ENCODE results near the gene ORC4.

ORC4 gene

DNA sequence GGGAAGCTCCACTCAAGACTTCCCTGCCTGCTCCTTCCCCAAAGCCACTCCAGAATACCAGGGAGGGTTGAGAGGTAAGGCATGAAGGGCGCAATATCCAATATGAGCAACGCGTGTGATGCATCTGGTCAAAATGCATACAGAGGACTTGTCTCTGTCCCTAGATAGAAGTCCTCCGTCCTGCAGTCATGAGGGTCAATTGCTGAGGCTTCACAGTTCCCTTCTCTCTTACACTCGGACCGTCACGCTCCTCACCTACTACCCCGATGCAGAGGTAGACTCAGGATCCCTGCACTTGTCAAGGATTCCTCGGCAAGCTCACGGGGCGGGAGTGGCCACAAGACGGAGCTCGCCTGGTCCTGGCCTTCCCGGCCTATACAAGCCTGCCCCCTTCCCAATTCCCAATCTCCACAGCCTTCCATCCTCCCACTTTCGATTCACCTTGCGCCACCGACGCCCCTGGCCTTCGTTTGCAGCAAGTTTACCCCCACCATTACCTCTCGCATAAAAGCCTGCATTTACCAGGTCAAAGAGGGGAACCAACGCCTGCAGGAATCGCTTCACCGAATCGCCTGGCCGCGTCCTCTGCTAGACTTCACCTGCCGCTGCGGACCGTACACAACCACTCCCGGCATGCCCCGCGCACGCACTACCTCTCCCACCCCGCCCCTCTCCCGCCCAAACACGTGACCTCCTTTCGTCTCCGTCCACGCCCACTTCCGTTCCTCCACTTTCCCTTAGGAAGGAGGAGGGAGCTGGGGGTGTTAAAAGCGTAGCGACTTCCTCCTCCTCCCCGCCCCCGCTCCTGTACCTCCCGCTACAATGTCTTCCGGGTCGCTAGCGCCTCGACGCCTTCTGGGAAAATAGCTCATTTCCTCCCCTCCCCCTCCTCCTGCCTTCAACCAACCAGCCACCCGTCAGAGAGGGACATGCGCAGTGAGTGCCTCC is at the start of gene ORC4:
ORC4 (minus strand) TSS at position 627 of the 948 bp plus-strand sequence. CDS start 44,779 bp downstream, outside the sequence.
- H3K4me3 Mint-ChIP-seq, result peak within 1 kb of the TSS; percentile 99
- H3K27ac Mint-ChIP-seq, result peak within 1 kb of the TSS; percentile 99
- ATAC-seq, result peak; percentile 93
- peaks cover 17% of the 10 kb centered on the region for H3K36me3 Mint-ChIP-seq
- no peaks in the 10 kb centered on the region for H3K9me3 Mint-ChIP-seq
- peak; percentile 79 to 96 for DNase-seq (ENCODE audit: low spot score in 2 of 2)
- peaks cover 38% of the 10 kb centered on the region for H3K4me1 Mint-ChIP-seq

- ATAC-seq (no peak), DNase-seq (ENCODE audit: low spot score in 2 of 2) (no peak)
- no peaks in the 10 kb centered on the region for H3K36me3 Mint-ChIP-seq
- peaks cover 6% of the 10 kb centered on the region for H3K4me1 Mint-ChIP-seq
- no peak overlapping the region for H3K27ac Mint-ChIP-seq
- no peaks in the 10 kb centered on the region for H3K9me3 Mint-ChIP-seq
- no peak overlapping the region for H3K4me3 Mint-ChIP-seq
Measured at GRCh38 chr2:148067801-148068200, 47.3 kb upstream of the ORC4 start.

DNA sequence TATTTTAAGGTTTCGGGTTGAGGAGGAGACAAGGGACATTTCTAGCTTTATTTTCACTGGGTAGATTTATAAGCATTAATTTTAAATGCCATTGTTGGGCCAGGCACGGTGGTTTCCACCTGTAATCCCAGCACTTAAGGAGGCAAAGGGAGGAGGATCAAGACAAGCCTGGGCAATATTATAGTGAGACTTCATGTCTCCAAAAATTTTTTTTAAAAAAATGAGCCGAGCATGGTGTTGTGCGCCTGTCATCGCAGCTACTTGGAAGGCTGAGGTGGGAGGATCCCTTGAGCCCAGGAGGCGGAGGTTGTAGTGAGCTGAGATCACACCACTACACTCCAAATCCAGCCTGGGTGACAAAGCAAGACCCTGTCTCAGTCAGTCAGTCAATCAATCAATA is 45.4 kb upstream of the ORC4 start:
- ATAC-seq, result no peak
- DNase-seq (ENCODE audit: low spot score in 2 of 2), result no peak
- no peak overlapping the region for H3K27ac Mint-ChIP-seq
- H3K36me3 Mint-ChIP-seq, result no peaks in the 10 kb centered on the region
- peaks cover 6% of the 10 kb centered on the region for H3K4me1 Mint-ChIP-seq
- no peak overlapping the region for H3K4me3 Mint-ChIP-seq
- H3K9me3 Mint-ChIP-seq, result no peaks in the 10 kb centered on the region

DNA sequence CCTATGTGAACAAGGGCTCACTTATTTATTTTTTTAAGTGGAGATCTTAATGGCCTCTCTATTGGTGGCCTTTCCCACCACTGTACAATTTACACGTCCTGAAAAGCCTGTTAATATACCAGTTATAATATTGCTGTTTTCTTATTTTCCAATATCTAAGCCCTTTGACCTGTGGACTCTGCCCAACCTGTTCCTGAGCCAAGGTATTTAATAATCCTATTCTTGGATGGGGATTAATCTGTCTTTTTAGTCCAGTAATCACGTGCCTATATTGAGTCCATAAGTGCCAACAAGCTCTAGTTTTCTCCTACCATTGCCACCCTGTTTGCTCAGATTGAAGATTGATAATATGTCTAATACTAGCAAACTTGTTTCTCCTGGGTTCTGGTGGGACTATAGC is 43.1 kb upstream of the ORC4 start:
- no peak overlapping the region for H3K4me3 Mint-ChIP-seq
- no peak for ATAC-seq
- DNase-seq (ENCODE audit: low spot score in 2 of 2), result no peak
- H3K27ac Mint-ChIP-seq, result no peak overlapping the region
- no peaks in the 10 kb centered on the region for H3K9me3 Mint-ChIP-seq
- no peaks in the 10 kb centered on the region for H3K4me1 Mint-ChIP-seq
- H3K36me3 Mint-ChIP-seq, result no peaks in the 10 kb centered on the region

DNA sequence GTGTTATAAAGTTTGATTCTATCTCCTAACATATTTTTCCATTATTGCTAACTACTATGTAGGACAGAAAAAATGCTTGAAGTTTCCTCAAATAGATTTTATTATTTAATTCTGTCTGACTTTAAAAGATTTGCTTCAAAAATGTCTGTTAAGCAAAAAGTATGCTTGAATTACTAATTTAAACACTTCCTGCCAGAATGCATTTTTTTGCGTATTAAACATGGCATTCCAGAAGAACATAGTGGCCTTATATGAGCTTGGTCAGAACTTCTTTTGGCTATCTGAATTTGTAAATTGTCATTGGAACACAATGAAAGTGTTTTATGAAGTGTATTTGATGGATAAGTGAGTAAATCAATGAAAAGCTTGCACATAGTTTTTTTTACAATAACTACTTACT is 38.1 kb upstream of the ORC4 start:
- no peaks in the 10 kb centered on the region for H3K9me3 Mint-ChIP-seq
- H3K27ac Mint-ChIP-seq, result no peak overlapping the region
- H3K4me1 Mint-ChIP-seq, result no peaks in the 10 kb centered on the region
- H3K36me3 Mint-ChIP-seq, result peaks cover 15% of the 10 kb centered on the region
- ATAC-seq (no peak), DNase-seq (ENCODE audit: low spot score in 2 of 2) (no peak)
- no peak overlapping the region for H3K4me3 Mint-ChIP-seq

GRCh38 chr2:148052687-148053086 is 32.1 kb upstream of the ORC4 start:
- peaks cover 15% of the 10 kb centered on the region for H3K36me3 Mint-ChIP-seq
- DNase-seq (ENCODE audit: low spot score in 2 of 2) (no peak), ATAC-seq (no peak)
- peaks cover 21% of the 10 kb centered on the region for H3K4me1 Mint-ChIP-seq
- no peak overlapping the region for H3K27ac Mint-ChIP-seq
- peaks cover 2% of the 10 kb centered on the region for H3K9me3 Mint-ChIP-seq
- no peak overlapping the region for H3K4me3 Mint-ChIP-seq

DNA sequence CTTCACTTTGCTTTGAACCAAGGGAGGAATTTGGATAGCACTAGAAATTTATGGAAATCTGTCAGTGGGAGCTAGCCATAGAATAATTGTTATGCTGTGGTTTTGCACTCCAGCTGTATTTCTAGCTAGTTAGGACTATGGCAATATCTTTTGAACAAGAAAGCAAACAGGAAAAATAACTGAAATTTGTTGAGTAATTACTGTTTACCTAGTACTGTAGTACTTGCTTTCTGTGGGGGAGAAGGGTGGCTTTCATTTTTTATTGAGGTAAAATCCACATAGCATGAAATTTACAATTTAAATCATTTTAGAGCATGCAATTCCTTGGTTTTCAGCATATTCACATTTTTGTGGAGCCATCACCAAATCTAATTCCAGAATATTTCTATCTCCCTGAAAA is 28.7 kb upstream of the ORC4 start:
- Mint-ChIP-seq H3K4me1 (peaks cover 34% of the 10 kb centered on the region), H3K36me3 (peaks cover 1% of the 10 kb centered on the region), H3K4me3 (no peak overlapping the region), H3K9me3 (peaks cover 2% of the 10 kb centered on the region), H3K27ac (no peak overlapping the region)
- no peak for ATAC-seq
- no peak for DNase-seq (ENCODE audit: low spot score in 2 of 2)

GRCh38 chr2:148048475-148049221 is 28.1 kb upstream of the ORC4 start:
- Mint-ChIP-seq H3K27ac (no peak overlapping the region), H3K9me3 (peaks cover 2% of the 10 kb centered on the region), H3K36me3 (no peaks in the 10 kb centered on the region), H3K4me3 (no peak overlapping the region), H3K4me1 (peaks cover 34% of the 10 kb centered on the region)
- DNase-seq (ENCODE audit: low spot score in 2 of 2), result peak in 1 of 2 donors; percentile 50
- ATAC-seq, result peak; percentile 93

DNA sequence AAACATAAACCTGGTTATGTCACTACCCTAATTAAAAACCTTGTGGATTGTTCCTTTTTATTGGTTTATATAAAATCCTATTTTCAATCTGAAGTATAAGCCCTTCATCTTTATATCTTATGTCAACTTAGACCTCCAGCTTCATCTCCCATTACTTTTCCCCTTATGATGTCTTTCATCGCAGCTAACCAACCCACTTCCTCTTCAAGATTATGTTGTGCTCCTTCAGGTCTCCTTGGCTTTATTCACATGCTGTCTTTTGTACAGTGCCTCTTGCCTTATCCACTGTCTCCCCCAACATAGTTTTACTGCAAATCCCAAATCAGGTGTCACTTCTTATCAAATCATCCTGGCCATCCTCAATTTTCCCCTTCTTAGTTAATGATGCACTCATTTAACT is 26.3 kb upstream of the ORC4 start:
- Mint-ChIP-seq H3K4me1 (peaks cover 33% of the 10 kb centered on the region), H3K4me3 (no peak overlapping the region), H3K36me3 (no peaks in the 10 kb centered on the region), H3K9me3 (no peaks in the 10 kb centered on the region), H3K27ac (no peak overlapping the region)
- ATAC-seq, result no peak
- DNase-seq (ENCODE audit: low spot score in 2 of 2), result no peak

DNA sequence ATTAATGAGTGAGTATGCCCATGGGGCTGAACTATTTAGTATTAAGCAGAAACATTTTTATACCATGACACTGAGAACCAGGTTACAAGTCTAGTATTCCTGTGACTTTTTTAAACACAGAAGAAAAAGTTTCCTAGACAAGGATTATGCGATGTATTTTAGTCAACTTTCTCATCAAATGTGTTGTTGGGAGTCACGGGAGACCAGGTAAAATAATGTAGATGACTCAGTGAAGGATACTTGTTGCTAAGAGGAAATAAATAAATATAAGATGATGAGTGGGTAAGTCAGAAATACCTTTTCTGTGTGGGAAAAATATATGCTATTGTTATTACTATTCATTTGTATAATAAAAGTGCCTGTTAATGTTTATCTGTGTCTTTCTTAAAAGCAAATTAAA is 23.8 kb upstream of the ORC4 start:
- Mint-ChIP-seq H3K4me1 (peaks cover 32% of the 10 kb centered on the region), H3K4me3 (no peak overlapping the region), H3K27ac (no peak overlapping the region), H3K9me3 (no peaks in the 10 kb centered on the region), H3K36me3 (no peaks in the 10 kb centered on the region)
- ATAC-seq (no peak), DNase-seq (ENCODE audit: low spot score in 2 of 2) (no peak)

DNA sequence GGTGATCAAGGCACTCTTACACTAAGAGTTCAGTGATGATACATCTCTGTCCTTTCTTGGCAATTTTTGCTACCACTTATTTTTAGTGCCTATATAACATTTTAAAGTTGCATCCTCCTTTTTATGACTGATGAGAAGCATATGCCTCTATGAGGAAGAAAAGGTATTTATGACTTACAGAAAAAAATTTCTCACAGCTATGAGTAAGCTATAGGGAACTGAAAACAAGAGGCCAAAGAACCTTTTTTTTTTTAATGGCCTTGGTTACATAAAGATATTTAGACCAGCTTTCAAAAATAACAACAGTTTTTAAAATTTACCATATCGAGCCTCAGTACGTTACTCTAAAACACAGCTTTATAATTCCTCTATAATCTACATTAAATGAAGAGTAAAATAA is 21.7 kb upstream of the ORC4 start:
- Mint-ChIP-seq H3K4me3 (no peak overlapping the region), H3K27ac (no peak overlapping the region), H3K9me3 (no peaks in the 10 kb centered on the region), H3K36me3 (no peaks in the 10 kb centered on the region), H3K4me1 (peaks cover 17% of the 10 kb centered on the region)
- DNase-seq (ENCODE audit: low spot score in 2 of 2) (no peak), ATAC-seq (no peak)

GRCh38 chr2:148039783-148040182 is 19.2 kb upstream of the ORC4 start:
- no peaks in the 10 kb centered on the region for H3K9me3 Mint-ChIP-seq

DNA sequence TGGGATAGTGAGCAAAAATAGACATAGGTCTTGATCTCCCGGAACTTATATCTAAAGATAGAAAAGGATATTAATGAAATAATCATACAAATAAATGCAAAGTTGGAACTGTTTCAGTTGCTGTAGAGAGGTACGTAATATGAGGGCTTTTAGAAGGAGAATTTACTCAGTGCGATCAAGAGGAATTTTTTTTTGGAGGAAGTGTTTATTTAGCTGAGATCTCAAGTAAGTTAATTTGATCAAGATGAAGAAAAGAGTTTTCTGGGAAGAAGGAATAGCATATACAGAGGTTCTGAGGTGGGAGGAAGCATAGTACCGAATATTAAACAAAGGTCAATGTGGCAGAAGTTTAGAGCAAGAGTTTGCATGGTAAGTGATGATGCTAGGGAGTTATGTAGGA is 11.7 kb upstream of the ORC4 start:
- DNase-seq (ENCODE audit: low spot score in 2 of 2), result no peak
- Mint-ChIP-seq H3K36me3 (no peaks in the 10 kb centered on the region), H3K27ac (no peak overlapping the region), H3K4me3 (no peak overlapping the region), H3K4me1 (peaks cover 5% of the 10 kb centered on the region), H3K9me3 (no peaks in the 10 kb centered on the region)
- no peak for ATAC-seq

More at GRCh38 chr2:148039783-148040182, 19.2 kb upstream of the ORC4 start:
- no peaks in the 10 kb centered on the region for H3K36me3 Mint-ChIP-seq
- H3K4me3 Mint-ChIP-seq, result no peak overlapping the region
- H3K4me1 Mint-ChIP-seq, result peaks cover 7% of the 10 kb centered on the region
- no peak for DNase-seq (ENCODE audit: low spot score in 2 of 2)
- H3K27ac Mint-ChIP-seq, result no peak overlapping the region
- ATAC-seq, result no peak

DNA sequence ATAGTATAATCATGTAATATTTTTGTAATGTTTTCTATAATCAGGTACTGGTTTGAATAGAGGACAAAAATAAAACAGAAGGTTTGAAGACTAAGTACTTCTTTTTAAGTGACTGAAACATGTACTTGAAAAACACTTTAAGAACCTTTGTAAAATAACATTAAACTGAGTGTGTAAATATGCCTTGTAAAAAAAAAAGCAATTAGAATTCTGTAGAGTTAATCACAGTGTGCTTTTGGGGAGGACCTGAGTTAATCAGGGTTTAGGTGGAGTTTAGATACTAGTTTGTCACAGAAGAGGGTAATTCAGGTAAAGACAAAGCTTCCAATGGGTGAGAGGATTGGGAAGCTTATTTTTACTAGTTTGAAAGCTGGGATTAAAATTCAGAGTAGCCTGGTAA is 10.6 kb upstream of the ORC4 start:
- Mint-ChIP-seq H3K9me3 (no peaks in the 10 kb centered on the region), H3K4me1 (peaks cover 5% of the 10 kb centered on the region), H3K4me3 (no peak overlapping the region), H3K36me3 (no peaks in the 10 kb centered on the region), H3K27ac (no peak overlapping the region)
- DNase-seq (ENCODE audit: low spot score in 2 of 2), result no peak
- no peak for ATAC-seq

DNA sequence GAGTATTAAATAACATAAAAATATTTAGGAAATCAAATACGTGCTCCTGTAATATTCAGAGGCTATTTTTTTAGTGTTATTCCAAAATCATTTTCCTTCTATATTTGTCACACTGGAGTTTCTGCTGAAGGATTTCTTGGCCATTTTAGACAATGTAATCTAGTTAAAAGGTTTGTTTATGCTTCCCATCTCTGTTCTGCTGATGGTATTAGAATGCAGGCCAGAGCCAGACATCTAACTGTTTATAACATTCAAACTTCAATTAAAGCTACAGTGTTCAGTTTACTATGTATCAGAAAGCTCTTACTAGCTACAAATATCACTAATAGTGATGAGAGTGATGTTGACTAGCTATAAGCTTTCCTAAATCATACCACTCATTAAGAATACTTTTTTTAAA is 8.2 kb upstream of the ORC4 start:
- DNase-seq (ENCODE audit: low spot score in 2 of 2) (no peak), ATAC-seq (no peak)
- Mint-ChIP-seq H3K9me3 (no peaks in the 10 kb centered on the region), H3K4me3 (no peak overlapping the region), H3K27ac (no peak overlapping the region), H3K36me3 (no peaks in the 10 kb centered on the region), H3K4me1 (peaks cover 15% of the 10 kb centered on the region)

- no peak for DNase-seq (ENCODE audit: low spot score in 2 of 2)
- H3K4me3 Mint-ChIP-seq, result no peak overlapping the region
- H3K36me3 Mint-ChIP-seq, result no peaks in the 10 kb centered on the region
- no peak for ATAC-seq
- H3K4me1 Mint-ChIP-seq, result peaks cover 25% of the 10 kb centered on the region
- no peak overlapping the region for H3K27ac Mint-ChIP-seq
- no peaks in the 10 kb centered on the region for H3K9me3 Mint-ChIP-seq
Measured at GRCh38 chr2:148027822-148028221, 7.3 kb upstream of the ORC4 start.
